Ascending aorta (tissue), 2 donors: ENCODE data around the gene GRAMD4. TPM values are rescaled to one million over a fixed set of nuclear protein-coding genes. Genes with fewer than 3 reads are reported as not detected.

Experiments
- DNase-seq, 2 donors: peaks; one replicate each; pipeline ENCODE4 v3.0.0-alpha.2; 2019; ENCODE audit warnings: low spot score in 2 of 2
- H3K27ac ChIP-seq, 2 donors: fragments of 200-600 bp; sonication (generic); one replicate each; pipeline ENCODE4 v1.5.1; 2016 to 2017; ENCODE audit warnings: mild to moderate bottlenecking in 1 of 2
- H3K27me3 ChIP-seq: fragments of 200-600 bp; sonication (generic); one replicate; pipeline ENCODE4 v1.5.1; 2017
- H3K36me3 ChIP-seq, 2 donors: fragments of 200-600 bp; sonication (generic); one replicate each; pipeline ENCODE4 v1.5.1; 2016
- H3K4me1 ChIP-seq, 2 donors: fragments of 200-600 bp; sonication (generic); one replicate each; pipeline ENCODE4 v1.5.1; 2016 to 2017; ENCODE audit warnings: mild to moderate bottlenecking in 1 of 2
- H3K4me3 ChIP-seq, 2 donors: fragments of 200-600 bp; sonication (generic); one replicate each; pipeline ENCODE4 v1.5.1; 2016 to 2017; ENCODE audit warnings: mild to moderate bottlenecking in 1 of 2
- H3K9me3 ChIP-seq, 2 donors: fragments of 200-600 bp; sonication (generic); one replicate each; pipeline ENCODE4 v1.5.1; 2016
- CTCF ChIP-seq, 3 experiments: fragments of 200-600 bp in 2 of 3; fragments of 450-650 bp in 1 of 3; sonication (generic) in 2 of 3; IDR thresholded peaks; one replicate each; pipeline ENCODE4 v1.5.1; 2016 to 2019; ENCODE audit warnings: antibody characterized with exemption in 3 of 3, mild to moderate bottlenecking in 1 of 3, moderate library complexity in 1 of 3
- intact Hi-C: fragments of 100-400 bp; cut with DNase I; formaldehyde crosslinking; loops from one replicate; pipeline ENCODE4 v1.15.1; 2023
- total RNA-seq: library from RNA; depleted of rRNA; stranded (reverse); fragments of >200 nt; gene quantifications from one replicate; pipeline ENCODE4 v1.1.0, GENCODE V29; 2016

The GRAMD4 gene
- total RNA-seq, 1 donor from 2014 or later, result 20.2 TPM

GRCh38 chr22:46665151-46665695, 45.0 kb downstream of the GRAMD4 start:
- no peak overlapping the region for H3K27ac ChIP-seq
- no peak overlapping the region for H3K4me3 ChIP-seq
- H3K36me3 ChIP-seq, result peaks cover 25 to 34% of the 10 kb centered on the region in 2 donors
- no peaks in the 10 kb centered on the region for H3K27me3 ChIP-seq
- no peak for TF ChIP-seq CTCF (IDR thresholded peaks at IDR 0.05)
- DNase-seq, result no peak
- H3K9me3 ChIP-seq, result no peaks in the 10 kb centered on the region
- intact Hi-C loops, result no loop called here
- no peaks in the 10 kb centered on the region for H3K4me1 ChIP-seq

GRCh38 chr22:46665751-46666280, 45.6 kb downstream of the GRAMD4 start:
- no peak overlapping the region for H3K27ac ChIP-seq
- no peaks in the 10 kb centered on the region for H3K4me1 ChIP-seq
- no peak overlapping the region for H3K4me3 ChIP-seq
- H3K27me3 ChIP-seq, result no peaks in the 10 kb centered on the region
- intact Hi-C loops, result no loop called here
- H3K9me3 ChIP-seq, result no peaks in the 10 kb centered on the region
- no peak for DNase-seq
- TF ChIP-seq CTCF (IDR thresholded peaks at IDR 0.05), result no peak
- H3K36me3 ChIP-seq, result peaks cover 25 to 36% of the 10 kb centered on the region in 2 donors

- TF ChIP-seq CTCF (IDR thresholded peaks at IDR 0.05), result no peak
- H3K4me1 ChIP-seq, result no peaks in the 10 kb centered on the region
- no peaks in the 10 kb centered on the region for H3K27me3 ChIP-seq
- no peaks in the 10 kb centered on the region for H3K9me3 ChIP-seq
- DNase-seq, result no peak
- H3K36me3 ChIP-seq, result peaks cover 25 to 36% of the 10 kb centered on the region in 2 donors
- no peak overlapping the region for H3K27ac ChIP-seq
- H3K4me3 ChIP-seq, result no peak overlapping the region
- intact Hi-C loops, result no loop called here
These were observed 46.5 kb downstream of the GRAMD4 start for GRCh38 chr22:46666577-46667244.

GRCh38 chr22:46667245-46667623, 47.0 kb downstream of the GRAMD4 start:
- intact Hi-C loops, result no loop called here
- no peaks in the 10 kb centered on the region for H3K9me3 ChIP-seq
- no peak for TF ChIP-seq CTCF (IDR thresholded peaks at IDR 0.05)
- no peak overlapping the region for H3K4me3 ChIP-seq
- no peak overlapping the region for H3K27ac ChIP-seq
- H3K36me3 ChIP-seq, result peaks cover 25 to 36% of the 10 kb centered on the region in 2 donors
- DNase-seq, result no peak
- H3K27me3 ChIP-seq, result no peaks in the 10 kb centered on the region
- H3K4me1 ChIP-seq, result no peaks in the 10 kb centered on the region

GRCh38 chr22:46668116-46668515, 47.9 kb downstream of the GRAMD4 start:
- intact Hi-C loops, result no loop called here
- H3K9me3 ChIP-seq, result no peaks in the 10 kb centered on the region
- TF ChIP-seq CTCF (IDR thresholded peaks at IDR 0.05), result no peak
- peaks cover 25 to 40% of the 10 kb centered on the region in 2 donors for H3K36me3 ChIP-seq
- no peaks in the 10 kb centered on the region for H3K4me1 ChIP-seq
- H3K27ac ChIP-seq, result no peak overlapping the region
- H3K4me3 ChIP-seq, result no peak overlapping the region
- H3K27me3 ChIP-seq, result no peaks in the 10 kb centered on the region
- no peak for DNase-seq
